Stimulated activated CD4-positive, alpha-beta T cell treated with anti-CD3 and anti-CD28 coated beads, Interleukin-4, amount 100 ng/mL, for 1 hour (primary cell): ENCODE data around the gene IGFBPL1.
A peak's percentile ranks its signal among the peaks of the same experiment; 100 is the strongest.
"Not testable (repeated sequence)": the region's sequence is repeated elsewhere in the genome, so short reads cannot be mapped to it uniquely, and the experiment has no call there.

Experiments used
- DNase-seq: peaks from one replicate; pipeline ENCODE4 v3.0.0-alpha.2; 2020

The IGFBPL1 gene

GRCh38 chr9:38428062-38428461, 3.8 kb upstream of the IGFBPL1 start:
- no peak for DNase-seq

- no peak for DNase-seq
Observed at GRCh38 chr9:38424918-38425317, 664 bp upstream of the IGFBPL1 start.

- no peak for DNase-seq
Observed at GRCh38 chr9:38423273-38423972, 831 bp downstream of the IGFBPL1 start.

- no peak for DNase-seq
Observed at GRCh38 chr9:38422555-38423260, 1.5 kb downstream of the IGFBPL1 start.

- no peak for DNase-seq
Observed at GRCh38 chr9:38421498-38422211, 2.6 kb downstream of the IGFBPL1 start.

- DNase-seq = no peak
Observed at GRCh38 chr9:38419181-38419580, 5.1 kb downstream of the IGFBPL1 start.

- no peak for DNase-seq
Observed at GRCh38 chr9:38418366-38418765, 5.9 kb downstream of the IGFBPL1 start.

GRCh38 chr9:38417003-38417945, 7.0 kb downstream of the IGFBPL1 start:
- peak; percentile 32 for DNase-seq

- DNase-seq = no peak
Observed at GRCh38 chr9:38416461-38416860, 7.8 kb downstream of the IGFBPL1 start.

GRCh38 chr9:38415856-38416255, 8.4 kb downstream of the IGFBPL1 start:
- DNase-seq = no peak

- DNase-seq = no peak
Observed at GRCh38 chr9:38414040-38414723, 10.1 kb downstream of the IGFBPL1 start.

GRCh38 chr9:38413283-38413682, 11.0 kb downstream of the IGFBPL1 start:
- DNase-seq = no peak

GRCh38 chr9:38412751-38413150, 11.5 kb downstream of the IGFBPL1 start:
- DNase-seq = no peak

- no peak for DNase-seq
Observed at GRCh38 chr9:38408719-38409118, 15.5 kb downstream of the IGFBPL1 start.

- DNase-seq = no peak
Observed at GRCh38 chr9:38406476-38407186, 17.6 kb downstream of the IGFBPL1 start.

- DNase-seq = no peak
Observed at GRCh38 chr9:38405785-38406184, 18.5 kb downstream of the IGFBPL1 start.

- DNase-seq = no peak
Observed at GRCh38 chr9:38404314-38404713, 19.9 kb downstream of the IGFBPL1 start.

- DNase-seq = no peak
Observed at GRCh38 chr9:38401994-38402393, 22.3 kb downstream of the IGFBPL1 start.

GRCh38 chr9:38399191-38399590, 25.1 kb downstream of the IGFBPL1 start:
- not testable (repeated sequence) for DNase-seq

GRCh38 chr9:38396371-38396671, 27.9 kb downstream of the IGFBPL1 start:
- no peak for DNase-seq

GRCh38 chr9:38395653-38396370, 28.4 kb downstream of the IGFBPL1 start:
- DNase-seq = no peak
